ENCODE results near the gene FGF12.

DNA sequence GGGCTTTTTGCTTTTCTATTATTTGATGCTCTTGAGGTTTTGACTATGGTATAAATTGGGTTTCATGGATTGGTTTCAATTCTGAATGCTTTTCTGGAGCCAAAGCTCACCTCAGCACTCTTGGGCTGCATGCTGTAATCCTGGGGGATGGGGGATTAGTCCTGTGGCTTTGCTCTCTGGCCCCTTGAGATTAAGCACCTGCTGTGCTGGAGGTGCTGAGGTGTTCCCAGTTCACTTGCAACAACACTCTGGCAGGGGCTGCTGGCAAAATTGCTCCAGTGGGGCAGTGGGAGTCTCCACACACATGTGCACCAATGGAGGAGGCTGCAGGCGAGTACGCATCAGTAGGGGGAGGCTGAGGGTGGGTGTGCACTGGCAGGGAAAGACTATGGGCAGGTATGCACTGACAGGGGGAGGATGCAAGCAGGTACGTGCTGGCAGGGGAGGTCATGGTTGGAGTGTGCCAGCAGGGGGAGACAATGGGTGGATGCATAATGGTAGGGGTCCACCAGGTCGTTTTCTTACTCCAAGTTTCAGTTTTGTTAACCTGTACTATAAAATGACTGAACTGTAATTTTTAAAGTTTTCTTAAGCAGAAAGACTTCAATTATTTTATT lies 489.2 kb downstream of the FGF12 start:
- TF ChIP-seq, protein P1, sequence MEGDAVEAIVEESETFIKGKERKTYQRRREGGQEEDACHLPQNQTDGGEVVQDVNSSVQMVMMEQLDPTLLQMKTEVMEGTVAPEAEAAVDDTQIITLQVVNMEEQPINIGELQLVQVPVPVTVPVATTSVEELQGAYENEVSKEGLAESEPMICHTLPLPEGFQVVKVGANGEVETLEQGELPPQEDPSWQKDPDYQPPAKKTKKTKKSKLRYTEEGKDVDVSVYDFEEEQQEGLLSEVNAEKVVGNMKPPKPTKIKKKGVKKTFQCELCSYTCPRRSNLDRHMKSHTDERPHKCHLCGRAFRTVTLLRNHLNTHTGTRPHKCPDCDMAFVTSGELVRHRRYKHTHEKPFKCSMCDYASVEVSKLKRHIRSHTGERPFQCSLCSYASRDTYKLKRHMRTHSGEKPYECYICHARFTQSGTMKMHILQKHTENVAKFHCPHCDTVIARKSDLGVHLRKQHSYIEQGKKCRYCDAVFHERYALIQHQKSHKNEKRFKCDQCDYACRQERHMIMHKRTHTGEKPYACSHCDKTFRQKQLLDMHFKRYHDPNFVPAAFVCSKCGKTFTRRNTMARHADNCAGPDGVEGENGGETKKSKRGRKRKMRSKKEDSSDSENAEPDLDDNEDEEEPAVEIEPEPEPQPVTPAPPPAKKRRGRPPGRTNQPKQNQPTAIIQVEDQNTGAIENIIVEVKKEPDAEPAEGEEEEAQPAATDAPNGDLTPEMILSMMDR (IDR thresholded peaks at IDR 0.05; ENCODE audit: insufficient read depth, low read length, poor library complexity, severe bottlenecking): no peak
- TF ChIP-seq EZH2phosphoT487 (conservative IDR thresholded peaks at IDR 0.05; ENCODE audit: low read length): no peak

Measured in SU-DHL-6 (cell line).